ENCODE data around the gene MEIS1.

The MEIS1 gene

GRCh38 chr2:66456183-66457041, 21.5 kb downstream of the MEIS1 start:
- no peak for DNase-seq (ENCODE audit: low spot score)
- CTCF ChIA-PET: interaction anchor here (0.5 kb wide), 1 partner anchor 81 kb away, joined by 3 read pairs; no protein-coding TSS in a partner anchor

GRCh38 chr2:66457545-66457944, 22.6 kb downstream of the MEIS1 start:
- DNase-seq (ENCODE audit: low spot score): no peak

More at GRCh38 chr2:66456183-66457041, 21.5 kb downstream of the MEIS1 start:
- POLR2A ChIA-PET (ENCODE audit: low non-redundant PET): interaction anchor here (0.7 kb wide), 1 partner anchor 18 kb away, joined by 4 read pairs; no protein-coding TSS in a partner anchor
- H3K27ac ChIP-seq: no peak overlapping the region
- TF ChIP-seq CTCF (conservative IDR thresholded peaks at IDR 0.05; ENCODE audit: low read depth): no peak

GRCh38 chr2:66460031-66460430, 25.1 kb downstream of the MEIS1 start:
- ChIA-PET CTCF (interaction anchor here (0.7 kb wide), 1 partner anchor 23 kb away, joined by 3 read pairs; no protein-coding TSS in a partner anchor), POLR2A (ENCODE audit: low non-redundant PET) (no interaction called here)
- no peak for TF ChIP-seq CTCF (conservative IDR thresholded peaks at IDR 0.05; ENCODE audit: low read depth)
- DNase-seq (ENCODE audit: low spot score): no peak
- H3K27ac ChIP-seq: no peak overlapping the region

More at GRCh38 chr2:66457545-66457944, 22.6 kb downstream of the MEIS1 start:
- CTCF ChIA-PET: no interaction called here
- H3K27ac ChIP-seq: no peak overlapping the region
- POLR2A ChIA-PET (ENCODE audit: low non-redundant PET): no interaction called here
- no peak for TF ChIP-seq CTCF (conservative IDR thresholded peaks at IDR 0.05; ENCODE audit: low read depth)

- no peak overlapping the region for H3K27ac ChIP-seq
- CTCF ChIA-PET: no interaction called here
- POLR2A ChIA-PET (ENCODE audit: low non-redundant PET): no interaction called here
- no peak for DNase-seq (ENCODE audit: low spot score)
- no peak for TF ChIP-seq CTCF (conservative IDR thresholded peaks at IDR 0.05; ENCODE audit: low read depth)
Observed at GRCh38 chr2:66461001-66461663, 26.2 kb downstream of the MEIS1 start.

- ChIA-PET CTCF (no interaction called here), POLR2A (ENCODE audit: low non-redundant PET) (no interaction called here)
- DNase-seq (ENCODE audit: low spot score): no peak
- no peak for TF ChIP-seq CTCF (conservative IDR thresholded peaks at IDR 0.05; ENCODE audit: low read depth)
- no peak overlapping the region for H3K27ac ChIP-seq
Observed at GRCh38 chr2:66461664-66462500, 27.0 kb downstream of the MEIS1 start.

GRCh38 chr2:66462501-66462825, 27.5 kb downstream of the MEIS1 start:
- H3K27ac ChIP-seq: no peak overlapping the region
- POLR2A ChIA-PET (ENCODE audit: low non-redundant PET): no interaction called here
- CTCF ChIA-PET: no interaction called here
- no peak for TF ChIP-seq CTCF (conservative IDR thresholded peaks at IDR 0.05; ENCODE audit: low read depth)
- DNase-seq (ENCODE audit: low spot score): no peak

Data from RWPE1 (cell line).